Endometrial microvascular endothelial cells (primary cell): ENCODE data around the gene NENF. TPM values are rescaled to one million over a fixed set of nuclear protein-coding genes. Genes with fewer than 3 reads are reported as not detected.
"Not testable (repeated sequence)": the region's sequence is repeated elsewhere in the genome, so short reads cannot be mapped to it uniquely, and the experiment has no call there.

Source experiments
- in situ Hi-C: cut with HindIII; loops from 2 replicates; pipeline ENCODE4 v1.10.0; 2017; ENCODE audit warnings: low sequenced_read_pairs, low pct_unique_long_range_greater_than_20kb; ENCODE audit errors: inconsistent ontology term
- total RNA-seq: library from RNA; depleted of rRNA; stranded (reverse); fragments of >200 nt; gene quantifications from one replicate; pipeline ENCODE4 v1.2.3, GENCODE V29; 2015; ENCODE audit errors: inconsistent ontology term

NENF gene
- total RNA-seq, result 22.1 TPM

DNA sequence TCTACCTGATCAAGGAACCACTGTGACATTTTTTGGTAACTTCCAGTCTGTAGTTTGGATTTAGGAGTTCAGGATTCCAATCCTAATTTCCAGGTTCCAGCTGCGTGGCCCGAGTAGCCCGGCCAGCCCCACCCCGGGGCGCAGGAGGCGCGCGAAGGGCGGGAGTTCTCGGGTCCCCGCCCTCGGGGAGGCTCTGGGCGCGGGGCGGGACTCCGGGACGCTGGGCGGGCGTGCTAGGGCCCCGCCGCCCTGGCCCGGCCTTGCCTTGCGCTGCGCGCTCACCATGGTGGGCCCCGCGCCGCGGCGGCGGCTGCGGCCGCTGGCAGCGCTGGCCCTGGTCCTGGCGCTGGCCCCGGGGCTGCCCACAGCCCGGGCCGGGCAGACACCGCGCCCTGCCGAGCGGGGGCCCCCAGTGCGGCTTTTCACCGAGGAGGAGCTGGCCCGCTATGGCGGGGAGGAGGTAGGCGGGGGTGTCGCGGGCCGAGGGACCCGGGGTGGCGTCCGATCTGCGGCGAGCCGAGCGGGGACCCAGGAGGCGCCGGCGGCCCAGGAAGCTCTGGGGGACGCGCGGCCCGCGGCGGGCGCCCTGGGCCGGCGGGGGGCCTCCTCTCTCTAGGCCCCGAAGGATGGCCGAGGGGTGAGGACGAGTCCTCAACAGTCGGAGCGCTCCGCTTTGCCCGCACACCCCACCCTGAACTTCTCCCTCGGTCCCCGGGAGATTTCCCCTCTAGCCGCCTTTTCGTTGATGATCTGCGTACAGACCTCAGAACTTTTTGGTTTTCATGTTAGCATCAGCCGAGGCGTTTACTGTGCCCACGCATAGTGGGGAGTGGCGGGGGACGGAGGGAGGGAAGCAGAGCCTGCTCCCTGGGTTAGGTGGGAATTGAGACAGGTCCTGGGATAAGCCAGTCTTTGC is at the start of gene NENF:
TSS of gene NENF (plus strand) at position 260 of the 916 bp plus-strand sequence. CDS start at position 284, 24 bp downstream.
- in situ Hi-C loops, result no loop called here

GRCh38 chr1:212386029-212386428 is 46.7 kb upstream of the NENF start:
- in situ Hi-C loops, result no loop called here

DNA sequence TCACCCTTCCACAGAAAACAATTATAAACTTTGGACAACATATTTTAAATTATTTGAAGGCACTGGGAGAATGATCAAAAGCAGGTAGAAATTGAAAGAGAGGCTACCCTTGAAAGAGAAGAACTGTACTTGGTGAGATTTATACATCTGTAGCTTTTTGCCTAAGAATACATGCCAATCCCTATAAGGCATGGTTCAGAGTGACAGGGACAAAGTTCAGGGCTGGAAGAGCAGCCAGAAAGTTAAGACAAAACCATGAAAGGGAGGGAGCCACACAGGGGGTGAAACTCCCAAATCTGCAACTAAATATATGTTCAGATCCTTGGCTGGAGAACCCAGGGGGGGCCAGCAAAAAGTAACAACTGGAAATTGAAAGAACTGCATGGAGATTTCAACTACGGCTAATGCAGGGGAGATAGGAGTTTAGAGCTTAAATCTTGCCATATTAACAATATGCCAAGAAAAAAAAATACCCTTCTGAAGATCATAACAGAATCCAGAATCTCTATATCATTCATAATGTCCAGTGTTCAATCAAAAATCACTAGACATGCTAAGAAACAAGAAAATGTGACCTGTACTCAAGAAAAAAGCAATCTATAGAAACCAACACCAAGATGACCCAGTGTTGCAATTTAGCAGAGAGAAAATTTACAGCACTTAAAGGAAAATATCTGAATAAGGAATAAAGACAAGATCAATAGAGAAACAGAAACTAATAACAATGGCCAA is 43.6 kb upstream of the NENF start:
- in situ Hi-C loops, result no loop called here

DNA sequence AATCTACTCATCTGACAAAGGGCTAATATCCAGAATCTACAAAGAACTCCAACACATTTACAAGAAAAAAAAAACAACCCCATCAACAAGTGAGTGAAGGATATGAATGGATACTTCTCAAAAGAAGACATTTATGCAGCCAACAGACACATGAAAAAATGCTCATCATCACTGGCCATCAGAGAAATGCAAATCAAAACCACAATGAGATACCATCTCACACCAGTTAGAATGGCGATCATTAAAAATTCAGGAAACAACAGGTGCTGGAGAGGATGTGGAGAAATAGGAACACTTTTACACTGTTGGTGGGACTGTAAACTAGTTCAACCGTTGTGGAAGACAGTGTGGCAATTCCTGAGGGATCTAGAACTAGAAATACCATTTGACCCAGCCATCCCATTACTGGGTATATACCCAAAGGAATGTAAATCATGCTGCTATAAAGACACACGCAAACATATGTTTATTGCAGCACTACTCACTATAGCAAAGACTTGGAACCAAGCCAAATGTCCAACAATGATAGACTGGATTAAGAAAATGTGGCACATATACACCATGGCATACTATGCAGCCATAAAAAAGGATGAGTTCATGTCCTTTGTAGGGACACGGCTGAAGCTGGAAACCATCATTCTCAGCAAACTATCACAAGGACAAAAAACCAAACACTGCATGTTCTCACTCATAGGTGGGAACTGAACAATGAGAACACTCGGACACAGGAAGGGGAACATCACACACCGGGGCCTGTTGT is 36.9 kb upstream of the NENF start:
- in situ Hi-C loops, result not testable (repeated sequence)

DNA sequence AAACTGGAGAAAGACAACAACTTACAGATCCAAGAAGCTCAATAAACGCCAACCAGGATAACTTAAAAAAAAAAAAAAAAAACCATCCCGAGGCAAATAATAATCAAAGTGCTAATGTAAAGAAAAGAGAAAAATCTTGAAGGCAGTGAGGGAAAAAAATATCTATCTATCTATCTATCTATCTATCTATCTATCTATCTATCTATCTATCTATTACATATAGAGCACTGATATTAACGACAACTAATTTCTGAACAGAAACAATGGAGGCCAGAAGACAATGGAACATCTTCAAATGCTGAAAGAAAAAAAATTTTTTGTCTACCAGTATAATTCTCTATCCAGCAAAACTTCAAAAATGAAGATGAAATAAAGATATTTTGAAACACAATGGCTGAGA is 36.1 kb upstream of the NENF start:
- in situ Hi-C loops, result no loop called here

DNA sequence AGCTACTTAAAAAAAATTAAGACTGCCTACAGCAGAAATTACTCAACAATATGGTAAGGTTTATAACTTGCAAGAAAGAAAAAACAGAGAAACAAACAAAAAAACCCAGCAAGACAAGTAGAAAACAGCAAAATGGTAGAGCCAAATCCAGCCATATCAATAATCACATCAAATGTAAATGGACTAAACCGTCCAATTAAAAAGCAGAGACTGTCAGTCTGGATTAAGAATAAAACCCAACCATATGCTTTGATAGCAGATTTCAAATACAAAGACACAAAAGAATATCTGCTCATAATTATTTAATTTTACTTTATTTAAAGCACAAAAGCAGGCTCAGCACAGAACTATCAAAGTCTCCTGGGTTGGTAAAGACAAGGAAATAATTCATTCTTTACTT is 35.5 kb upstream of the NENF start:
- in situ Hi-C loops, result no loop called here

GRCh38 chr1:212401042-212401441 is 31.7 kb upstream of the NENF start:
- in situ Hi-C loops, result no loop called here

GRCh38 chr1:212401838-212402582 is 30.7 kb upstream of the NENF start:
- in situ Hi-C loops, result no loop called here

GRCh38 chr1:212402666-212403321 is 29.9 kb upstream of the NENF start:
- in situ Hi-C loops, result no loop called here

GRCh38 chr1:212410231-212410820 is 22.4 kb upstream of the NENF start:
- in situ Hi-C loops, result no loop called here

DNA sequence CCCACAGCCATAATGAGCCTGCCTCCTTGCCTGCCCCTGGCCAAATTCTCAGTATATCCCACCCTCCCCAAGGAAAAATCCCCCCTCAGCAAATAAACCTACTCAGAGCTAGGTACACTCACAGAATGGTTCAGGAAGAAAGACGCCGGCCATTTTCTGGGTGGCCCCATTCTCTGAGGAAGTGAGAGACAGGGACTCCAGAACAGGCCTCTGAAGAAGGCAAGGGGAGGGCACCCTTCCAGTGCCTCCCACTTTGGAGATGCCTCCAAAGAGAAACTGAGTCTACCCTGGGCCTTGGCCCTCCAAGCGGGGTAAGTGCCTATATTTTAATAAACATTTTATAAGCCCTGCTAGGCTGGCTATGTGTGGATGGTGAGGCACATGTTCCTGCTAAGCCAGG is 20.3 kb upstream of the NENF start:
- in situ Hi-C loops, result no loop called here

DNA sequence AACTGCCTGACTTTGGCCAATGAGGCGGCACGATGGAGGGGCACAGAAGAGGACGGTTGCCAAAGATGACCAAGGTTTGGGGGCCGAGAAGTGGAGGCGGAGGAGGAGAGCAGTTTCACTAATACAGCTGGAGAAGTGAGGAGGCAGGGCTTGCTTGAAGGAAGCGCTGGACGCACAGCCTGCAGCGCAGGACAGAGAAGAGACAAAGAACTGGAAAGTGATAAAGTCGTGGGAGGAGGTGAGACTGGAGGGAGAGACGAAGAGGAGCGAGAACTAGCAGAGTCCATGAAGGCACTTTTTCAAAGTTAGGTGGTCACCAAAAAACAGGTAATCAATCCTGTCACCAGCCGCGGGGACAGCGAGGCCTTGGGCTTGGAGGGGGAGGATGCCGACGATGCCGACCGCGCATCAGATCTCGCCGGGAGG is 18.8 kb upstream of the NENF start:
- in situ Hi-C loops, result no loop called here

DNA sequence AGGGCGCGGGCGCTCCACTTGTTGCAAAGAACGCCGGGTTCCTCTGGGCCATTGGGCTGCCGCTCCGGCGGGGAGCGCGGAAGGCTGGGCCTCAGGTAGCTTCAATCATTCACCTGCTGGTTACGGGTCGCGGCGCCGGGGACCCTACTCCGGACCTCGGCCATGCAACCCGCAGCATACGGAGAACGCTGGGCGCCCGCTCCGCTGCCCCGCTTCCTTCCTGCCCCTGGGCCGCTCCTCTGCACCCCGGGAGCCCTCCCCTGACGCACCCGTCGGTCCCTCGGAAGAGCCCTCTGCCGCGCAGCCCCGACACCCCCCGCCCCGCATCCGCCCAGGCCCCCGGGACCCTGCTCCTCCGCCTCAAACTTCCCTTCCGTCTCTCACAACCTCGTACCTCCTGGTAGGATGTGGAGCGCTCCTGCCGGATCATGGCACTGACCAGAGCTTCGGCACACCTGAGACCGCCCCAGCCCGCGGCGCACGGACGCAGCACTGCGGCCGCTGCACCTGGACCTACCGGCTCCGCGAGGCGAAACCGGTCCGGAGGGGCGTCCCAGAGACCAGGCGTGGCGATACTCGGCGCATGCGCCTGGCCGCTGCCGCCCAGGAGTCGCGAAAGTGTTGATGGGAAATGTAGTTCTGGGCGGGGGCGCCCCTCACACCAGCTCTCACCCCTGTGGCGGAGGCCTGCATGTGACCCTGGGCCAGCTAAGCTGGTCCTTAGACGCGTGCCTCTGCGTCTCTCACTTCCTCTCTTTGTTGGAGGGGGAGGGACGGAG is 18.2 kb upstream of the NENF start, which contains the start of gene PACC1:
TSS of gene PACC1 (minus strand) at position 559 of the 779 bp plus-strand sequence. CDS start at position 430, 129 bp downstream.
- in situ Hi-C loops, result no loop called here

DNA sequence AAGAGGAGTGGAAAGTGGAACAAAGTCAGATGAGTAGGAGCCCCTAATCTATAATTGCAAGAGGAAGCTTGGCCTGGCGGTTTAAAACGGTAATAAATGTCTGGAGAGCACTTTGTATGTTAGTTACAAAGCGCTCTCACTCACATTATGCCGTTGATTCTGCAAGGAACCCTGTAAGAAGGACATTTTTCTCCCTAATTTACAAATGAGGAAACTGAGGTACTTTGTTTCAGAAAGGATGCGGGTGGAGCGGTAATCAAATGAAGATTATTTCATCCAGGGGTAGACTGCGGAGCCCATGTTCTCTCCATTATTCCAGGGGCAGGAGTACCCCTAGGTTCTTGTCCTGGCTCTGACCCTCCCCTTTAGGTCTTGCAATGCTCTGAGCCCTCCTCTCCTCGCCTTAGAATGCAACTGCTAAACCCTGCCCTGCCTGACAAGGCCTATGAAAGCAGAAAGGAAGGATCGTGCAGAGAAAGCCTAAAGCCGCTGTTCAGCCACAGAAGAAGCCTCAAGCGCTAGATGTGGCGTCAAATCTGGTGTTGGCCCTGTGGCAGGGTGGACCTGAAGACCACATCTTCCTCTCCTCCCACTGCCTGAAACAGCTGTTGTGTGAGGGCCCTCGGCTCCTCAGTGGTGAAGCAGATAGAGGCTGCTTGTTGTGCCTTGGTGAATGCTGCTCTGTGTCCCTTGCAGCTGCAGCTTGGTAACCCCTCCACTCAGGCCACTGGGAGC is 17.4 kb upstream of the NENF start:
- in situ Hi-C loops, result no loop called here

DNA sequence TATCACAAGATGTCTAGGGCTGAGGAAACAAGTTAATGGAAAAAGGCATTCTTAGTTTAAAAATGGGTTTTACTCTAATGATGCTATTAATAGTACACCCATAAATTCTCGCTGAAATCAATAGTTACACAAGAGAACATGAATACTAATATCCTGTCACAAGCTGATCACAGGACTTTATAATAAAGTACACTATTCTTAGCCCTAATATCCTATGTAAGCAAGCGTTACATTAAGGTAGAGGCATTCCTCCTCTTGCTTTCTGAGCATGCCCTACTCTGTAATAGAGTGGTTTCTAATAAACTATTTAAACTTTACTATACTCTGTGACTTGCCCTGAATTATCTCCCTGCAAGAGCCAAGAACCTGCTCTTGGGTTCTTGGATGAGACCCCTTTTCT is 11.6 kb upstream of the NENF start:
- in situ Hi-C loops, result no loop called here

GRCh38 chr1:212423879-212424278 is 8.8 kb upstream of the NENF start:
- in situ Hi-C loops, result no loop called here
